ENCODE data around the gene DNAH14.
"Not testable (repeated sequence)": the region's sequence is repeated elsewhere in the genome, so short reads cannot be mapped to it uniquely, and the experiment has no call there.

The DNAH14 gene

DNA sequence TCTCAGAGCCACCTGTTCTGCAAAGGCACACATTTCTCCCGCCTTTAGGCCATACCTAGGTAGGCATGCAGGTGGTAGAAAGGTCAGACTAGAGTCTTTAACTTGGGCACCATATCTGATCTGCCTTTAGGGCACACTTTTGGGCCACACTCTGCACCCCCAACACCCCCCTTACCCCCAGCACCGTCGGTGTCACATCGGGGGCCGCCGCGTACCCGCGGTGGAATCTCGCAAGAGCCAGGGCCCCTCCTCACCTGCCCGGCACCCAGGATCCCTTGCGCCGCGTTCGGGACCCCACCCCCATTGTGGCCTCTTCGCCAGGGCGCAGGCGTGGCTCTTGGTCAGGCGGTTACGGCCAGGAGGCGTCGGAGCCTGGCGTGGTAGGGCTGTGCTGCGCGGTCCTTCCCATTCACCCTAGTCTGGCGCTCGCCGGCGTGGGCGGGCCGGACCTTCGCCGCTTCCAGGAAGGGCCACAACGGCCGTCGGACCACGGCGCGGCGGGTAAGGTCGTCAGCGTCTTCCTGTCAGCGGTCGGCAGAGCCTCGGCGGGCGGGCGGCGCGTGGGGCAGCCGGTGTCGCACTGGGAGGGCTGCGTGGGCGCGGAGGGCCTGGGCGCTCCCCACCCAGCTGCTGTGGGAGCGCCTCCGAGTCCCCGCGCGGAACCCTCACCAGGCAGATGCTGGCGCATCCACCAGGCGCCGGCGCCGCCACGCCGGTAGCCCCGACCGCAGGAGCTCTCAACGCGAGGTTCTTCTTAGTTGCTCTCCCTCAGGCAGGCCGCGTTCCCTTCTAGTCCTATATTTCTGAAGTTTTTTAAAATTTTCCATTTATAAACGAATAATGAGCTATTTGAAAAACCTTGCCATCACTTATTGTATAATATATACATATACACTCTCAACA, at the start of gene DNAH14:
DNAH14 (plus strand) TSS at position 341 of the 903 bp plus-strand sequence. CDS start 23,028 bp downstream, outside the sequence.
- DNase-seq: peak; percentile 56
- in situ Hi-C loops (cut with MboI; ENCODE audit: low pct_unique_long_range_greater_than_20kb, low sequenced_read_pairs): no loop called here

DNA sequence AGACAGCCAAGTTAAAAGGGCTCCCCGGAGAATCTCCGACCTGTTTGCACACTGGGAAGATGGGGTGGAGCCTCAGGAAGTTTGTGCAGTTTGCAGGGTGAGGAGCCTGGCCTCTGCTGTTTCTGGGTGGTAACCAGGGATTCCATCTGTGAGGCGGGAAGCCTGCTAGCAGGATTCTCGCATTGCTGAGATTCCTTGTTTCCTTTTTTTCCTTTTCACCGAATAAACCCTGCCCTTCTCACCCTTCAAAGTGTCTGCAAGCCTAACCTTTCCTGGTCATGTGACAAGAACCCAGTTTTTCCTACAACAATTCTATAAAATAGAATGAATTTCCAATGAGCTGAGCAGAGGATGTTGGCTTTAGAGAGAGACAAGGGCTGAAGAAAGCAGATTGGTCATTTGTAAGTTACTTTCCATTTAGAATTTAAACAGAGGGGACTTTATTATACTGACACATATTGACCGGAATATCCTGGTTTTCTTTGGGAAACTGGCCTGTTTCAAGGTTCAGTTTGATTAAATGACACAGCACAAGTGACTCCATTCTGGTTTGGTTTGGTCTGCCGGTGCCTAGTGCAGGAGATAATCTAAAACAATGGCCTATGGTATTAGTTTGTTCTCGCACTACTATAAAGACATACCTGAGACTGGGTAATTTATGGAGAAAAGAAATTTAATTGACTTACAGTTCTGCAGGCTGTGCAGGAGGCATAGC, 48.7 kb upstream of the DNAH14 start:
- in situ Hi-C loops (cut with MboI; ENCODE audit: low pct_unique_long_range_greater_than_20kb, low sequenced_read_pairs): no loop called here
- DNase-seq: no peak

DNA sequence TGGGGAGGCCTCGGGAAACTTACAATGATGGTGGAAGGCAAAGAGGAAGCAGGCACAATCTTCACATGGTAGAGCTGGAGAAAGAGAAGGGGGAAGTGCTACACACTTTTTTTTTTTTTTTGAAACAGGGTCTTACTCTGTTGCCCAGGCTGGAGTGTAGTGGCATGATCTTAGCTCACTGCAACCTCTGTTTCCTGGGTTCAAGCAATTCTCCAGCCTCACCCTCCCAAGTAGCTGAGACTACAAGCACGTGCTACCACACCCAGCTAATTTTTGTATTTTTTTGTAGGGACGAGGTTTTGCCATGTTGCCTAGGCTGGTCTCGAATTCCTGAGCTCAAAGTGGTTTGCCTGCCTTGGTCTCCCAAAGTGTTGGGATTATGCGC, 48.2 kb upstream of the DNAH14 start:
- in situ Hi-C loops (cut with MboI; ENCODE audit: low pct_unique_long_range_greater_than_20kb, low sequenced_read_pairs); DNase-seq: not testable (repeated sequence)

DNA sequence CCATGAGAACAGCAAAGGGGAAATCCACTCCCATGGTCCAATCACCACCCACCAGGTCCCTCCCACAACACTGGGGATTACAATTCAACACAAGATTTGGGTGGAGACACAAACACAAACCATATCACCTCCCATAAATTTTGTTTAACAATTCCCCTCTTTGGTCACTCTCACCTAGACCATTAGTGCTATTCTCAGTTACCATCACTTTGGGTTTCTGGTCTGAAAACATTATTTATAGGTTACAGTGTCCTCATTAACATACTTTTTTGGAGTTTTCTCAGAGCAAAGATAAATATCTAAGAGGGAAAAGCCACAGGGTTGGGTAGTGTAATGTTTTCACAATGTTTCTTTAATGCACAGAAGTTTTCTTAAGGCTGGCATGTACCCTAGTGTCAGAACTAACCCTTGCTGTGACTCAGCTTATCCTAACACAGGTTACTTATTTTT, 47.7 kb upstream of the DNAH14 start:
- in situ Hi-C loops (cut with MboI; ENCODE audit: low pct_unique_long_range_greater_than_20kb, low sequenced_read_pairs): no loop called here

DNA sequence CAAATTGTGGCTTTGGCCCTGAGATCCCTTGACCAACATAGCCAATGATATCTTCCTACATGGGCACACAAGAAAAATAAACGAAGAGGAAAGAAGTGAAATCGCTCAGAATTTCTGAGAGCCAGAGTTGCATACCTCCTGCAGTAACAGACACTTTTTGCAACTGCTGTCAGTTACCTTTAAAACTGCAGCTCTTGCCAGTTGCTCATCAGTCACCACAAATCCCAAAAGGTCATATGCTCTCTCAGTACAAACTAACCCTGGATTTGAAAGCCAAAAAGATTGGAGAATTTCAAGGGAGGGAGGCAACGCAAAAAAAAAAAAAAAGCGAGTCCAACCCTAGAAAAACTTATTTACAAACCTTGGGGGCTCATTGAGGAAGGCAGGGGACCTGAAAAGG, 47.2 kb upstream of the DNAH14 start:
- DNase-seq: no peak
- in situ Hi-C loops (cut with MboI; ENCODE audit: low pct_unique_long_range_greater_than_20kb, low sequenced_read_pairs): no loop called here

More for the DNA sequence above, 47.7 kb upstream of the DNAH14 start:
- DNase-seq: no peak

DNA sequence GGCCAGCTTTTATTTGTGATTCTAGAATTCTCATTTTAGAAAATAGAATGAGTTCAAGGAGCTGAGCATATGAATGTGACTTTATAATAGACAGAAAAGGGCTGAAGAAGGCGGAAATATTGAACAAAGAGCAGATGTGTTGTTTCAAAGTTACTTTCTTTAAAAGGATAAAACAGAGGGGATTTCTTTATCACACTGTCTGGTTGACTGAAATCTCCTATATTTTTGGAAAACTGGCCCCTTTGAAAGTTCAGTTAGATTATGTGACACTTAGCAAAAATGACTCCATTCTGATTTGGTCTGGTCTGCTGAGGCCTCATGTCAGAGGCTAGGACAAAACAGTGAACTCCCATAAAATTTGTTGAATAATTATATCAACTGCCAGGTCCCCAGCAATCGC, 46.4 kb upstream of the DNAH14 start:
- in situ Hi-C loops (cut with MboI; ENCODE audit: low pct_unique_long_range_greater_than_20kb, low sequenced_read_pairs): no loop called here
- no peak for DNase-seq

DNA sequence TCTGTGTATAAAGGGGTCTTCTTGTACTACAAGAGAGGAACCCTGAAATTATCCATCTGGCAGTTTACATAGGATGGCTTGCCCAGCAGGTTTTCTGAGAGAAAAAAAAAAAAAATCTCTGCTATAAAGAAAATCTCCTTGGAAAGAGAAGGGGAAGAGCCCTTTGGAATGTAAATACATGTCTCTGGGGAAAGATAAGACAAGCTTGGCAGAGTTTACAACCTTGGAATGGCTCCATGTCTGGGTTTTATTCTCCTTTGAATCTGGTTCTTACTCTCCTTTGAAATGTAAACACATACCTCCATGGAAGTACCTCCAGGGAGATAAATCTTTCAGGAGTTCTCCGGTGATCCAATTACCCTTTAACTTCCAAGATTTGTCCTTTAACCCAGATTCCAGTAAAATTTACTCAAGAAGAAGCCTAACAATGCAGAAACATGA, 45.1 kb upstream of the DNAH14 start:
- no peak for DNase-seq
- in situ Hi-C loops (cut with MboI; ENCODE audit: low pct_unique_long_range_greater_than_20kb, low sequenced_read_pairs): no loop called here

DNA sequence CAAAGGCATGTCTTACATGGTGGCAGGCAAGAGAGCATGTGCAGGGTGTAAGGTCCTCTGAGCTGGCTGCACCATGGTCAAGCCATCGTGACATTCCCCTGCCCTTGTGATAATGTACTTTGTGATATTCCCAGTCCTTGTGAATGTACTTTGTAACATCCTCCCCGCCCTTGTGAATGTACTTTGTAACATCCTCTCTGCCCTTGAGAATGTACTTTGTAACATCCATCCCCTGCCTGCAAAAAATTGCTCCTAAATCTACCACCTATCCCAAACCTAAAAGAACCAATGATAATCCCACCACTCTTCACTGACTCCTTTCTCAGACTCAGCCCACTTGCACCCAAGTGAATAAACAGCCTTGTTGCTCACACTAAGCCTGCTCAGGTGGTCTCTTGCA, 44.1 kb upstream of the DNAH14 start:
- in situ Hi-C loops (cut with MboI; ENCODE audit: low pct_unique_long_range_greater_than_20kb, low sequenced_read_pairs); DNase-seq: not testable (repeated sequence)

DNA sequence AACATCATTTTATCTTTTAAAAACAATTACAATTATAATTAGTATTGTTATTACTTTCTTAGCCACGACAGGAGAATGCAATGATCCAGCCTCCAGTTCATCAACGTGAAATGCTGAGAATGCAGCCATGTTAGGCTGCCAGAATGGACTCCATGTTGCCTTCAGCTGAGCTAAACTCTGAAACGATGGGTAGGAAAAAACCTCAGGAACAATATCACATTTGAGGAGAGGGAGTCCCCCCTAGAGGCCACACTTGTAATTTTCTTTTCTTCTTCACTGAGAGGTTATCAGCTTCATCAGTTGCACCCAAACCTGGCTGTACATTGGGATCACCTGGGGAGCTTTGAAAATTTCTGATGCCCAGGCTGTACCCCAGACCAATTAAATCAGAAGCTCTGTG, 34.6 kb upstream of the DNAH14 start:
- DNase-seq: peak; percentile 16

DNA sequence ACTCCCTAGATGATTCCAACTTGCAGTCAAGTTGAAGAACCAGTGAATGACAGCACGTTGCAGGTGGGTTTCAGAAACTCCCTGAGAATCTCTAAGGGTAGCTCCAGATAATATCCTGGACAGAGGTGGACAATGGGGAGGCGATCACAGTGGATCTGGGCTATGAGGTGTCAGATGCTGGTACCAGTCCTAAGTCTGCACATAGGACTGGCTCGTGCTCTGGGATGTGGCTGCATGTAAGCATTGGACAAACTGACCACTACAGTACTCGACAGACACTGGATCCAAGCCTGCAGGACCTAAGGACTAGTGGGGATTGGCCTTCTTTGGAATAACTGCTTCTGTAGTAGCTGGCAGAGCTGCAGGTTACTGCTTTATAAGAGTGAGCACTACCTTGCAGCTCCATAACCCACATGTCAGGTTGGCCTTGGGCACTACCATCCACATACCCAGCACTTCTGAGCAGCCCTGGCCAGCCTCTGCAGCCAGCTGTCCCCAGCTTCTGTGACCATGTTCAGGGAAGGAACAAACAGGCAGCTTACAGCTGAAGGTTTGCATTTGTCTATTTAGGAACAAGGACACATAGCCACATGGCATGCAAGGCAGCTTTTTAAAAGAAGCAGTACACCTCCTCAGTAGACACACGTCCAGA, 33.2 kb upstream of the DNAH14 start:
- DNase-seq: no peak
- in situ Hi-C loops (cut with MboI; ENCODE audit: low pct_unique_long_range_greater_than_20kb, low sequenced_read_pairs): no loop called here

More for the DNA sequence above, 34.6 kb upstream of the DNAH14 start:
- in situ Hi-C loops (cut with MboI; ENCODE audit: low pct_unique_long_range_greater_than_20kb, low sequenced_read_pairs): no loop called here

DNA sequence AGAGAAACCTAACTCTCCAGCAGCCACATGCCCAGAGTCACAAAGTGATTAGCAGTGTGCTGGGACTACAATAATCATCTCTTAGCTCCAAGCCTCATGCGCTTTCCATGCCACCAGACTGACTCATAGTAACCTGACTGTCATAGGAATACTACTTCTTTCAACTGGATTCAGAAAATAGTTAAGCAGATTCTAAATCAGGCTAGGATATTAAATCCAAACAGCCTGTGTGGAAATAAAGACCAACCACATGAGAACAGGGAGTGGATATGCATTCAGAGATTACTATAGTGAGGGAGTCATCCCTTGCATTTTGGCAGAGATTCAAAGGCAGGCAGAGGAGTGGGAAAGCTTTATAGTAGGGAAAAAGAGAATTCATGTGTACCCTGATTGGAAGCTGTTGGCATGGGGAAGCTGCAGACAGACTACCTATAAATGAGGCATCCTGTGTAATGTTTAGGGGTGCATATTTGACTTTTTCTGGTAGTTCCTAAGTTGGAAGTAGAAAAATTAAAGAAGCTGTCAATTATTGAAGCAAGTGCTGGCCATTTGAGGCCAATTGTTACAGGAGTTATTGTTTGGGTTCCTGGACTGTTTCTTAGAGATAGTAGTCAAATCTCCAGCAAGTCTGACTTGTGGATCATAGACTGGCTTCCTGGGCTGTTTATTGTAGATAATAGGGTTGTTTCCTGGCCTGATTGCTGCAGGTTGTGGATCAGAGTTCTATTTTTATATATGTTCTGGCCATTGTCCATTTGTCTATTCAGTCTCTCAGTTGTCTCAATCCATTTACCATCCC, 31.7 kb upstream of the DNAH14 start:
- in situ Hi-C loops (cut with MboI; ENCODE audit: low pct_unique_long_range_greater_than_20kb, low sequenced_read_pairs): no loop called here
- DNase-seq: no peak

DNA sequence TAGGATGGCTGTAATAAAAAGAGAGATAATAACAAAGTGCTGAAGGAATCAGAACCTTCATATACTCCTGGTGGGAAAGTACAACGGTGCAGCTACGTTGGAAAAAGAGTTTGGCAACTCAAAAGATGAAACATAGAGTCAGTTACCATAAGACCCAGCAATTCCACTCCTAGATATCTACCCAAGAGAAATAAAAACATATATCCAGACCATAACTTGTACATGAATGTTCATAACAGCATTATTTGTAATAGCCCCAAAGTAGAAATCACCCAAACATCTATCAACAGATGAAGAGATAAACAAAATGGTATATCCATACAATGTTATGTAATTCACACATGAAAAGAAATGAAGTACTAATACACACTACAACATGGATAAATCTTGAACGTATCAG, 30.5 kb upstream of the DNAH14 start:
- in situ Hi-C loops (cut with MboI; ENCODE audit: low pct_unique_long_range_greater_than_20kb, low sequenced_read_pairs): no loop called here
- no peak for DNase-seq

DNA sequence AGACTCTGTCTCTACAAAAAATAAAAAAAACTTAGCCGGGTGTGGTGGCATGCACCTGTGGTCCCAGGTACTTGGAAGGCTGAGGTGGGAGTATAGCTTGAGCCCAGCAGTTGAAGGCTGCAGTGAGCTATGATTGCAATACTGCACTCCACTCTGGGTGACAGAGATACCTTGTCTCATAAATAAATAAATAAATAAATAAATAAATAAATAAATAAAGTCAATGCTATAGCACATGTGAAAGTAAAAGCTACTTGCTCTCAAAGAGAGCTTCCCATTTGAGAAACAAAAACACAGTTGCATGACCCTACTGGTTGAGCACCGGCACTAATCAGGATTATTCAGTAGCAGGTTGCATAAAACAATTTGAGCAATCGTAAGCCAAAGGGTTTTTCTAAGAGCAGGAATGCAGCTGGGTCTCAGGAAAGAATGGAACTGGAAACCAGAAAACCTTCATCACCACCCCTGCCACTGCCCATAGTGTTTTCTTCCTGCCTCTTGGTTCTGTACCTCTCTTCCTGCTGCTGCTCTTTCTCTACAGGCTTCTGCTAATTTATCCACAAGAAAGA, 29.3 kb upstream of the DNAH14 start:
- in situ Hi-C loops (cut with MboI; ENCODE audit: low pct_unique_long_range_greater_than_20kb, low sequenced_read_pairs): no loop called here

DNA sequence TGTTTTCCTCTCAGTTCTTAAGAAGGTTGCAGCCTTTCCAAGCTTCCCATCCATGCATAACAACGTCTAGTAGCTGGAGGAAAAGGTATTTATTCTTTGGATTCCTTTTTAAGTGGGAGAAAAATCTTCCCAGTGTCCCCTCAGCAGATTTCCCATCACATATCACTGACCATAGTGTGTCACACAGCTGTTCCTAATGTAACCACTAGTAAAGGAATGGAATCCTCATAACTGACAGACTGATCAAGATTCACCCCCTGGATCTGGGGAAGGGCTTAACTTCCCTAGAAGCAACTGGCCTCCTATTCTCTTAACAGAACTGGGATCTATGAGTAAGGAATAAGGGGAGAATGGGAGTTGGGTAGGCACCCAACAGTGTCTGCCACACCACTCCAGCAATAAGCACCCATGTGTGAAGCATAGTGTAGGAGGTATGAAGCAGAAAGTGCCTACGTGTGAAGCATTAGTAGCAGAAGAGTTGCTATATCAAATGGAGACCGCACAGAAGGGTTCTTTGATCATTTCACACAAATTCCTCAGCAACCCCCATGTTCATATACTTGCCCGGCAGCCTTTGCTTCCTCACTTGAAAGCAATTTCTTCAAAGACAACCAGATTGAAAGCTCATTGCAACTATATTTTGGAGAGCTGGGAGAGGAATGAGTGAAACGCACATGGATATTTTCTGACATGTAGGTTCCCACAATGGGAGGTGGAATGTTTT, 28.2 kb upstream of the DNAH14 start:
- DNase-seq: no peak
- in situ Hi-C loops (cut with MboI; ENCODE audit: low pct_unique_long_range_greater_than_20kb, low sequenced_read_pairs): no loop called here

More for the DNA sequence above, 29.3 kb upstream of the DNAH14 start:
- DNase-seq: no peak

DNA sequence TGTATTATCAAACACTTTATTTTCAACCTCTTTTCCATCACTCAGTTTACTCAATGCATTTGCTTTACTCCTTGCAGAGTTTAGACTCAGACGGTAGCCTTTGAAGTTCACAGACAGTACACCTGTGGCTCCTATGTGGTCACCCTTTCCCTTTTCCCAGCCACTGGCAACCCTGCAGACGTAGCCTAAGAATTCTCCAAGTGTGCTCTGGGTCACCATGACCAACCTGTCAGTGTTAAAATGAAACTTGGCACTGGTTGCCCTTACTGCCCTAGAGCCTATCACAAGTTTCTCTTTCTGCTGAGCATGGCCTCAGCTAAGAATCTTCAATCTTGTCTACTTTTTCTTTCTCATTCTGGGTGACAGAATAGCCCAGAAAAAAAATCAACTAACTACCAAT, 25.5 kb upstream of the DNAH14 start:
- in situ Hi-C loops (cut with MboI; ENCODE audit: low pct_unique_long_range_greater_than_20kb, low sequenced_read_pairs): no loop called here
- DNase-seq: no peak

DNA sequence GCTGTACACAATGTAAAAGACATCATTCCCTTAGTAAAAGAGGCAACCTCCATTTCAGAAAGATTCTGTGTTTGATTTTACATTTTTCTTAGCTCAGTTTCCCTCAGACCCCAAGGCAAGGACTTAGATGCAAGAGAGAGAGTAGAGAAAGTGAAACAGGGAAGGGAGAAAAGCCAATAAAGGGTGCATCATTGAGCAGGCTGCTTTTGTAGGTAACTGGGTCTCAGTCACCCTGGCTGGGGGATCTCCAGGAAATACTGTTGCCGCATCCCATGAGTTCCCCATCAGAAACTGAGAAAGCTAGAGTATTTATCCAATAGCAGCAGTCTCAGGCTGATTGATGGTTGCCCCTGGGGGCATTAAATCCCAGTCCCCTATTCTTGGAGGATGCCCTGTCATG, 23.1 kb upstream of the DNAH14 start:
- in situ Hi-C loops (cut with MboI; ENCODE audit: low pct_unique_long_range_greater_than_20kb, low sequenced_read_pairs): no loop called here
- no peak for DNase-seq

DNA sequence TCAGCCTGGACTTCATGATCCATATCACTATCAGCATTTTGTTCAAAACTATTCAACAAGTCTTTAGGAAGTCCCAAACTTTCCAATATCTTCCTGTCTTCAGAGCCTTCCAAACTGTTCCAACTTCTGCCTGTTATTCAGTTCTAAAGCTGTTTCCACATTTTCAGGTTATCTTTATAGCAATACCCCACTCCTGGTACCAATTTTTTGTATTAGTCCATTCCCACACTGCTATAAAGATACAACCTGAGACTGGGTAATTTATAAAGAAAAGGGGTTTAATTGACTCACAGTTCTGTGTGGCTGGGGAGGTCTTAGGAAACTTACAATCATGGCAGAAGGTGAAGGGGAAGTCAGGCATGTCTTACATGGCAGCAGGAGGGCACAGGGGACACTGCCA, 18.3 kb upstream of the DNAH14 start:
- in situ Hi-C loops (cut with MboI; ENCODE audit: low pct_unique_long_range_greater_than_20kb, low sequenced_read_pairs): no loop called here

DNA sequence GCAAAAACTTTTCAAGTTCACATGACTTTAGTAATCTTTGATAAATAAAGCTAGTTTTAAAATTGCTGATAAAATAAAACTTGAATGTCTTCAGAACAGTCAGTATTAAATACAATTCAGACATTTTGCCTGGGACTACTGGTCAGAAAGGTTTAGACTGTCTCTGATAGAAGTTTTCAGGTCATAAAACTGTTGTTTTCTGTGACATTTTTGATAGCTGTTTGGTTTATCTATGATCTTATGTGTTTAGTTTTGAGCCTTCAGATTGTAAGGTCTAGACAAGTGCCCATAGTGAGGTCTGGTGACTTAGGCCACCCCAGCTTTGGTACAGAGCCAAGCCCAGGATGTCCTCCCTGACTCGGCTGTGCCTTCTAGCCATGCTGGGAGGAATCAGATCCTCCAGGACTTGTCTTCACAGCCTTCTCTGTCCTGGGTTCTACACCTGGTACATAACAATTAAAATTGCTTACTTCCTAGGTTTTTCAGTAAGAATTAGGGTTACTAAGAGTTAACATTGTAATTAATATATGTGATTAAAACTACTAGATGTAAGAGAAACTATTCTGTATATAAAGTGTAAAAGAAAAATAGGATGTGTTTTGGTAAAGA, 15.1 kb upstream of the DNAH14 start:
- DNase-seq: no peak
- in situ Hi-C loops (cut with MboI; ENCODE audit: low pct_unique_long_range_greater_than_20kb, low sequenced_read_pairs): no loop called here

More for the DNA sequence above, 18.3 kb upstream of the DNAH14 start:
- no peak for DNase-seq

All from KBM-7 (cell line).